DMS53 (cell line): ENCODE results near the gene DGAT2.
"Not testable (repeated sequence)": the region's sequence is repeated elsewhere in the genome, so short reads cannot be mapped to it uniquely, and the experiment has no call there.

ENCODE experiments used
- DNase-seq: peaks from one replicate; lab custom pipeline; 2025; lab: John Stamatoyannopoulos, UW

DGAT2 gene

GRCh38 chr11:75768112-75768908 is at the start of gene DGAT2:
Gene DGAT2, plus strand, starts transcription at chr11:75768778. Its CDS starts 214 bp downstream, at chr11:75768992.
- peak; percentile 97 for DNase-seq

GRCh38 chr11:75719340-75720239 is 49.0 kb upstream of the DGAT2 start:
- no peak for DNase-seq

GRCh38 chr11:75720639-75721038 is 47.9 kb upstream of the DGAT2 start:
- no peak for DNase-seq

GRCh38 chr11:75721852-75722668 is 46.5 kb upstream of the DGAT2 start:
- DNase-seq: no peak

- no peak for DNase-seq
Observed at GRCh38 chr11:75722669-75723042, 45.9 kb upstream of the DGAT2 start.

GRCh38 chr11:75725547-75726320 is 42.8 kb upstream of the DGAT2 start:
- no peak for DNase-seq

GRCh38 chr11:75728992-75729391 is 39.6 kb upstream of the DGAT2 start:
- DNase-seq: no peak

- DNase-seq: no peak
Observed at GRCh38 chr11:75731095-75731494, 37.5 kb upstream of the DGAT2 start.

GRCh38 chr11:75733071-75733430 is 35.5 kb upstream of the DGAT2 start:
- DNase-seq: no peak

GRCh38 chr11:75733431-75734107 is 35.0 kb upstream of the DGAT2 start:
- peak; percentile 37 for DNase-seq

- peak; percentile 88 for DNase-seq
Observed at GRCh38 chr11:75734491-75735180, 33.9 kb upstream of the DGAT2 start.

GRCh38 chr11:75735181-75735845 is 33.3 kb upstream of the DGAT2 start:
- no peak for DNase-seq

GRCh38 chr11:75737314-75737713 is 31.3 kb upstream of the DGAT2 start:
- DNase-seq: no peak

GRCh38 chr11:75740681-75741080 is 27.9 kb upstream of the DGAT2 start:
- DNase-seq: no peak

GRCh38 chr11:75743159-75743558 is 25.4 kb upstream of the DGAT2 start:
- not testable (repeated sequence) for DNase-seq

- no peak for DNase-seq
Observed at GRCh38 chr11:75743711-75744563, 24.6 kb upstream of the DGAT2 start.

GRCh38 chr11:75745807-75746206 is 22.8 kb upstream of the DGAT2 start:
- DNase-seq: no peak

GRCh38 chr11:75748729-75749273 is 19.8 kb upstream of the DGAT2 start:
- not testable (repeated sequence) for DNase-seq
